Activated naive CD4-positive, alpha-beta T cell treated with anti-CD3 and anti-CD28 coated beads, Interleukin-2, amount 50 U/mL, for 72 hours (primary cell): Measurements from ENCODE around the gene AURKB. TPM values are rescaled to one million over a fixed set of nuclear protein-coding genes. Genes with fewer than 3 reads are reported as not detected.

ENCODE experiments used
- ATAC-seq, 2 donors: fragments of 150-1000 bp; cut with Tn5 transposase; 2 replicates each; pipeline ENCODE4 v1.10.0; 2021; ENCODE audit warnings: mild to moderate bottlenecking in 2 of 2, moderate library complexity in 2 of 2
- DNase-seq, 2 donors: peaks; one replicate each; pipeline ENCODE4 v3.0.0; 2021 to 2022; ENCODE audit warnings: low spot score in 2 of 2
- H3K27ac Mint-ChIP-seq, 2 donors: one replicate each; pipeline ENCODE4 v1.8.0; 2022; ENCODE audit warnings: mild to moderate bottlenecking in 2 of 2, mixed read lengths in 2 of 2
- H3K36me3 Mint-ChIP-seq, 2 donors: one replicate each; pipeline ENCODE4 v1.8.0; 2022; ENCODE audit warnings: mixed read lengths in 2 of 2
- H3K9me3 Mint-ChIP-seq, 2 donors: one replicate each; pipeline ENCODE4 v1.8.0; 2022; ENCODE audit warnings: mixed read lengths in 2 of 2
- total RNA-seq, 2 donors: library from RNA; stranded (reverse); gene quantifications; one replicate each; pipeline ENCODE4 v1.2.3, GENCODE V29; 2022

The AURKB gene
- total RNA-seq, 2 donors from 2014 or later: 169 to 319 TPM

GRCh38 chr17:8160224-8160577, 50.2 kb downstream of the AURKB start:
- DNase-seq (no peak), ATAC-seq (no peak)
- Mint-ChIP-seq H3K36me3 (peaks cover 12 to 13% of the 10 kb centered on the region in 2 donors), H3K9me3 (no peaks in the 10 kb centered on the region), H3K27ac (no peak overlapping the region)

DNA sequence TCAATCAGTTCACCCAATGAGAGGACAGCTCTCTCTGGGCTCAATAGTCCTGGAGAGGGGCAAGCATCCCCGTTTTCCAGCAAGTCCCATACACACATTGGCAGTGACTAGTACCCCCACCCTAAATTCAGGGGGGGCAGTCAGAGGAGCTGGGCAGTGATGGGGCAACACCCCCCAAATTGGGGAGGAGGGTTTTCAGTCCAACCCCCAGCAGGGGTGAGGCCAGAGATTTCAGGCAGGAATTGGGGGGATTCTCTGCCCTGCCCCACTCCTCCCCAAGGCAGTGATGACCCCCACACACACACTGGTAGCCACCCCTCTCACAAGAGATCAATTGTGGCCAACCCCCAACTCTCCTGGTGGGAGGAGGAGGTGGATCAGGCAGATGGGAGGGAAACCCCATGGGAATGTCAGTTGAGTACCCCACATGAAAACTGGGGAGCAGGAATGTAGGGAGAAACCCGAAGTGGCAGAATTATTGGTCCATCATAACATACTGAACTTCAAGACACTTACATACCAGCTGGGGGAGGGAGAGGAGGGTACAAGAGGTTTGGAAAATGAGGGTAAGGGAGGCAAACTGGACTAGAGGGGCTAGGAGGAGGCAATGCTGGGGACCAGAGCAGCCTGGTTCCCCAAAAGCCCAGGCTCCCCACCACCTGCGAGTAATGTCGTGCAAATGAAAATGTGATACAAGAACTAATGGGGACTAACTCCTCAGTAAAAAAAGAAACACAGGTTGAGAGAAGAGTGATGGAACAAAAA, 50.7 kb downstream of the AURKB start:
- peak overlapping the region in 1 of 2 donors; percentile 54 for H3K27ac Mint-ChIP-seq
- no peaks in the 10 kb centered on the region for H3K9me3 Mint-ChIP-seq
- no peak for DNase-seq
- no peak for ATAC-seq
- H3K36me3 Mint-ChIP-seq: peaks cover 12 to 13% of the 10 kb centered on the region in 2 donors

- Mint-ChIP-seq H3K27ac (peak overlapping the region in 1 of 2 donors; percentile 86), H3K36me3 (peaks cover 12 to 13% of the 10 kb centered on the region in 2 donors), H3K9me3 (no peaks in the 10 kb centered on the region)
- ATAC-seq: no peak
- no peak for DNase-seq
Observed at GRCh38 chr17:8159032-8159400, 51.4 kb downstream of the AURKB start.

GRCh38 chr17:8158267-8159031, 51.9 kb downstream of the AURKB start:
- peak in 1 of 2 donors; percentile 6 for ATAC-seq
- no peaks in the 10 kb centered on the region for H3K9me3 Mint-ChIP-seq
- H3K27ac Mint-ChIP-seq: peak overlapping the region in 1 of 2 donors; percentile 86
- peak; percentile 86 to 95 for DNase-seq
- peaks cover 12 to 15% of the 10 kb centered on the region in 2 donors for H3K36me3 Mint-ChIP-seq

DNA sequence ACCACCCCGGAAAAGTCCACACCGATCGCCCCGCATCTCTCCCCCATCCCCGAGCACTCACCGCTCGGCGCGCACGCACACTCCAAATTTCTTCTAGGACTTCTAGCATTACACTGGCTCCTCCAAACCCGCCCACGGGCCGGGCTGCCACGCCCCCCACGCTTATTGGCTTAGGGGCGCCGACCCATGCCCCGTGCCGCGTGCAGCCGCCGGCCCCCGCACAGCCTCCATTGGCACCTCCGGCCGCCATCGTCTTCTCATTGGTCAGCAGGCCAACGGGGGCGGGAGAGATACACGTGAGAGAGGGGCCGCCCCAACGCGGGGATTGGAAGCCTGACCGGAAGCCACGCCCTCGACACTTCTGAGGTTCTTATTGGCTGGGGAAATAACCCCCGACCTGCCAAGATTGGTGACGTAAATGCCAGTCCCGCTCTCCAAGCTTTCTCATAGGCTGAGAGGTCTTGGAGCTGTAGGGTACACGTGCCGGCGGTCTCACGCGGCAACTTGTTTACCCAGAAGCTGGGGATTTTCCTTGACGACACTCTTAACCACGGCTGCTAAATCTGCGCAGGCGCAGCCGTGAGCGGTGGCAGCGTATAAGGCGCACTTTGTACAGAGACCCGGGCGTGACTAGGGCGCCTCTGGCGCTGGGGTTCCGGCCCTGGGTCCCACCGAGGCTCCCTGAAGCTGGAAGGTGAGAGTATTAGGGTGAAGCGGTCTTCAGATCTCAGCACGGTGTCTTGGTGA, 54.0 kb downstream of the AURKB start:
- peak; percentile 99 to 100 for DNase-seq
- no peaks in the 10 kb centered on the region for H3K9me3 Mint-ChIP-seq
- H3K36me3 Mint-ChIP-seq: peaks cover 5 to 17% of the 10 kb centered on the region in 2 donors
- no peak overlapping the region for H3K27ac Mint-ChIP-seq
- ATAC-seq: peak; percentile 70 to 82

GRCh38 chr17:8155996-8156245, 54.5 kb downstream of the AURKB start:
- Mint-ChIP-seq H3K27ac (no peak overlapping the region), H3K9me3 (no peaks in the 10 kb centered on the region), H3K36me3 (peaks cover under 1 to 12% of the 10 kb centered on the region in 2 donors)
- ATAC-seq (no peak), DNase-seq (no peak)

DNA sequence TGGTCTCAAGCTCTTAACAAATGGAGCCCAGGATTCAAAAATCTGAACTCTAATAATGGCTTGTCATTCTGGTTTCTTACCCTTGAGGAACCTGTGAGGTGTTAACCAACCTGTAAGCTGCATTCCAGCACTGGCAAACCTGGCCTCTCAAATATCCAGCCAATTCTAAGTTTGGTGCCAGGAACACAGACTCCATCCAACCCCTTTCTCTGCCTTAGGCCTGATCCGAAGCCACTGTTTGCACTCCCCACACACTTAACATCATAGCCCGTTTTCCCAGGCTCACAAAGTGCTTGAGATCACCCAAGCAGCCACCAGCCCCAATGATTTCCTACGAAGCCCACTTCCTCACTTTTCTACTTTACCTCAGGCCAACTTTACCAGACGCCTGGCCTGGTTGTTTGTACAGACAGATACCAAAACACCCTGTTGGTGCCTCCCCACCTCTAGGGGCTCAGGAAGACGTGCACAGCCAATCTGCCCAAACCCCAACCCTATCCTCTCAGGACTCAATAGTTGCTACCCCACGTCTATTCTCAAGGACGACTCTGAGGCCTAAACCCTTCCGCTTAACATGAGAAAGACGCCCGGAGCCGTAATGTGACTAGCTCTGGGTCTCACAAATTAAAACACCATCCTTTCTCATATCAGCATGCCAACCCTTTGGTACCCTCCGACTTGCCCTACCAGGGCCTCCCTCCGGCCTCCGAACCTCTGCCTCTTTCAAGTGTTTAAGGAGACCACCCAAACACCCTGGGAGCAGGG, 55.0 kb downstream of the AURKB start:
- Mint-ChIP-seq H3K27ac (no peak overlapping the region), H3K36me3 (peaks cover 0 to 8% of the 10 kb centered on the region in 2 donors), H3K9me3 (no peaks in the 10 kb centered on the region)
- no peak for DNase-seq
- ATAC-seq: no peak

Other genes with a start within 250 kb of the AURKB start
- under 1 TPM in 1 of 2 donors, not detected in 1; 0.19 TPM for gene GUCY2D, start 208.0 kb downstream of the AURKB start, total RNA-seq
- gene ALOX15B, start 171.5 kb downstream of the AURKB start, total RNA-seq: not detected
- gene ALOX12B, start 122.9 kb downstream of the AURKB start, total RNA-seq: 1 to 10 TPM; 1.5 to 3.2 TPM
- gene ALOXE3, start 92.1 kb downstream of the AURKB start, total RNA-seq: under 1 TPM in 1 of 2 donors, not detected in 1; 0.23 TPM
- 10 to 100 TPM in 1 of 2 donors, 1 to 10 TPM in 1; 7.5 to 10.7 TPM for gene HES7, start 86.5 kb downstream of the AURKB start, total RNA-seq
- gene PER1, start 58.2 kb downstream of the AURKB start, total RNA-seq: 100 to 1,000 TPM in 1 of 2 donors, 10 to 100 TPM in 1; 80.9 to 294 TPM
- 10 to 100 TPM; 43.6 to 85.6 TPM for gene VAMP2, start 47.6 kb downstream of the AURKB start, total RNA-seq
- 10 to 100 TPM; 32.7 to 48.9 TPM for gene TMEM107, start 34.2 kb downstream of the AURKB start, total RNA-seq
- 1 to 10 TPM; 5.4 to 7.2 TPM for gene BORCS6, start 20.4 kb downstream of the AURKB start, total RNA-seq
- 100 to 1,000 TPM in 1 of 2 donors, 10 to 100 TPM in 1; 57.6 to 107 TPM for gene CTC1, start 37.5 kb upstream of the AURKB start, total RNA-seq
- 100 to 1,000 TPM in 1 of 2 donors, 10 to 100 TPM in 1; 47.0 to 147 TPM for gene PFAS, start 38.7 kb upstream of the AURKB start, total RNA-seq
- 10 to 100 TPM; 39.7 to 80.9 TPM for gene RANGRF, start 78.1 kb upstream of the AURKB start, total RNA-seq
- 10 to 100 TPM in 1 of 2 donors, 1 to 10 TPM in 1; 3.3 to 19.2 TPM for gene SLC25A35, start 84.8 kb upstream of the AURKB start, total RNA-seq
- gene ARHGEF15, start 99.7 kb upstream of the AURKB start, total RNA-seq: not detected
- gene ODF4, start 129.3 kb upstream of the AURKB start, total RNA-seq: not detected
- gene RPL26, start 172.6 kb upstream of the AURKB start, total RNA-seq: 1,000 to 10,000 TPM; 2,907 to 3,757 TPM
- under 1 TPM; 0.18 to 0.21 TPM for gene RNF222, start 187.3 kb upstream of the AURKB start, total RNA-seq
- 10 to 100 TPM; 68.1 to 72.4 TPM for gene NDEL1, start 225.3 kb upstream of the AURKB start, total RNA-seq